ENCODE measurements around the gene TP53I11. TPM values are rescaled to one million over a fixed set of nuclear protein-coding genes. Genes with fewer than 3 reads are reported as not detected.

TP53I11 gene
- total and polyA plus RNA-seq, 2 experiments from 2014 or later = 23.5 to 43.9 TPM

GRCh38 chr11:44885919-44886789 is 64.5 kb downstream of the TP53I11 start:
- H3K27me3 ChIP-seq (ENCODE audit: insufficient read depth) = no peaks in the 10 kb centered on the region
- no peaks in the 10 kb centered on the region for H3K9me3 Mint-ChIP-seq
- peaks cover 38% of the 10 kb centered on the region for H3K4me1 Mint-ChIP-seq
- H3K79me2 ChIP-seq (replicated peaks; ENCODE audit: insufficient read depth) = no peaks in the 10 kb centered on the region
- no peaks in the 10 kb centered on the region for H3K36me3 Mint-ChIP-seq (ENCODE audit: low read depth)
- no peaks in the 10 kb centered on the region for H3K9me2 ChIP-seq (ENCODE audit: insufficient read depth)
- no peaks in the 10 kb centered on the region for H3K36me3 ChIP-seq (ENCODE audit: insufficient read depth)
- DNase-seq (ENCODE audit: low spot score) = no peak
- peaks cover 28% of the 10 kb centered on the region for H3K4me1 ChIP-seq (ENCODE audit: insufficient read depth)
- no peak for ATAC-seq
- H3K27me3 Mint-ChIP-seq (ENCODE audit: insufficient read depth, low read depth, poor library complexity) = peaks cover 9% of the 10 kb centered on the region
- no peak overlapping the region for H3K27ac ChIP-seq (ENCODE audit: low read depth)
- no peak overlapping the region for H3K4me2 ChIP-seq
- TF ChIP-seq REST (IDR thresholded peaks at IDR 0.05; ENCODE audit: unreplicated experiment) = no peak
- no peak for TF ChIP-seq ZNF462 (CRISPR knock-in tag; IDR thresholded peaks at IDR 0.05)
- no peak for TF ChIP-seq EZH2phosphoT487 (IDR thresholded peaks at IDR 0.05; ENCODE audit: unreplicated experiment)
- TF ChIP-seq EZH2 (IDR thresholded peaks at IDR 0.05; ENCODE audit: low read depth, unreplicated experiment) = no peak
- TF ChIP-seq NANOG (IDR thresholded peaks at IDR 0.05; ENCODE audit: borderline replicate concordance) = no peak
- no peak for TF ChIP-seq JUNB (IDR thresholded peaks at IDR 0.05; ENCODE audit: unreplicated experiment)
- no peak for TF ChIP-seq ZNF331 (CRISPR knock-in tag; IDR thresholded peaks at IDR 0.05; ENCODE audit: low read depth)
- TF ChIP-seq CREB1 (CRISPR knock-in tag; IDR thresholded peaks at IDR 0.05; ENCODE audit: low read depth) = no peak
- TF ChIP-seq POLR2AphosphoS5 (IDR thresholded peaks at IDR 0.05; ENCODE audit: low read depth) = no peak
- no peak for TF ChIP-seq CTCF (conservative IDR thresholded peaks at IDR 0.05; ENCODE audit: low read depth in 2 of 2)
- no peak for TF ChIP-seq ETS1 (IDR thresholded peaks at IDR 0.05)
- TF ChIP-seq STAT1 (IDR thresholded peaks at IDR 0.05; ENCODE audit: unreplicated experiment) = no peak
- TF ChIP-seq ZNF114 (CRISPR knock-in tag; IDR thresholded peaks at IDR 0.05) = no peak
- no peaks in the 10 kb centered on the region for H3F3A ChIP-seq (replicated peaks; ENCODE audit: low read depth)
- no peaks in the 10 kb centered on the region for H4K20me1 ChIP-seq (replicated peaks; ENCODE audit: insufficient read depth)
- no peak overlapping the region for H3K4me3 ChIP-seq
- H2AFZ ChIP-seq = no peak overlapping the region
- no peak overlapping the region; the same call in 2 of the 3 replicates for H3K4me3 Mint-ChIP-seq
- no peak overlapping the region for H3K27ac Mint-ChIP-seq

Measured in GM23338 (cell line).